CD1c-positive myeloid dendritic cell (primary cell): ENCODE results near the gene R3HDM2.

ENCODE experiments used
- DNase-seq: peaks from one replicate; pipeline ENCODE4 v3.0.0-alpha.2; 2016; ENCODE audit errors: extremely low spot score

R3HDM2 gene

GRCh38 chr12:57229046-57229633, 201.7 kb downstream of the R3HDM2 start:
- DNase-seq, result peak; percentile 57

DNA sequence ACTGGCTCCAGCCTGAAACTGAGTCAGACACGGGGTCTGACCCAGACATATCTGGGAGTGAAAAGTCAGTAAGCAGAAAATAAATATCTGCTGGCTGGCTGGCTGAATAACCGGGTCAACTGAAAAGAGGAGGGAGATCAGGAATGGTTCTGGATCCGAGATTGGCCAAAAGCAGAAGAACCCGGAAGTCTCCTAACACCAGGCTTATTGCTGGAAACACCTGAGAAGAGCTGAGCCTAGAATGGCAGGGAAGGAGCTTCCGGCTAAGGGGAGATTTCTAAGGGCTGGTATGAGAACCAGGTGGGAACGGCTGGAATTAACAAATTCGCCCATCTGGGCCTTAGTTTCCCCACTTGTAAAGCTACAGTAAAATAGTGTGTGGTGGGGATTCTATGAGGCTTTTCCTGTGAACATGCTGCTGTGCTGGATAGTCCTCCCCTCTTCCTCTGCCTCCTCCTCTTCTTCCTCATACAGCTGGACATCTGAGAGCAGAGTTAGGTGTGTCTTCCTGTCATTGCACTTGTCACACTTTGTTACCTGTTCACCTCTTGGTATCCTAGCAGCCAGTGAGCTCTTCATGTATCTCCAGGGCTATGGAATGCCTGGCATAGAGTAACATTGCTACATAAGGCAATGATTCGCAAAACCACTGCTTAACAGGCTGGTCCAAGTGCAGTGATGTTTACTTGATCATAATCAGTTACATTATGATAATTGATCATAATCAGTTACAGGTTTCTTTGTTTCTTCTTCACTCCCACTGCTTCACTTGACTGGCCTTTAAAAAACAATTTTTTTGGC, 203.3 kb downstream of the R3HDM2 start:
- no peak for DNase-seq

GRCh38 chr12:57226588-57227314, 204.1 kb downstream of the R3HDM2 start:
- no peak for DNase-seq

- no peak for DNase-seq
Measured at GRCh38 chr12:57225680-57226210, 205.1 kb downstream of the R3HDM2 start.

GRCh38 chr12:57224973-57225679, 205.7 kb downstream of the R3HDM2 start:
- DNase-seq, result peak; percentile 86

- no peak for DNase-seq
Measured at GRCh38 chr12:57224278-57224972, 206.4 kb downstream of the R3HDM2 start.

GRCh38 chr12:57223191-57224165, 207.4 kb downstream of the R3HDM2 start:
- no peak for DNase-seq

DNA sequence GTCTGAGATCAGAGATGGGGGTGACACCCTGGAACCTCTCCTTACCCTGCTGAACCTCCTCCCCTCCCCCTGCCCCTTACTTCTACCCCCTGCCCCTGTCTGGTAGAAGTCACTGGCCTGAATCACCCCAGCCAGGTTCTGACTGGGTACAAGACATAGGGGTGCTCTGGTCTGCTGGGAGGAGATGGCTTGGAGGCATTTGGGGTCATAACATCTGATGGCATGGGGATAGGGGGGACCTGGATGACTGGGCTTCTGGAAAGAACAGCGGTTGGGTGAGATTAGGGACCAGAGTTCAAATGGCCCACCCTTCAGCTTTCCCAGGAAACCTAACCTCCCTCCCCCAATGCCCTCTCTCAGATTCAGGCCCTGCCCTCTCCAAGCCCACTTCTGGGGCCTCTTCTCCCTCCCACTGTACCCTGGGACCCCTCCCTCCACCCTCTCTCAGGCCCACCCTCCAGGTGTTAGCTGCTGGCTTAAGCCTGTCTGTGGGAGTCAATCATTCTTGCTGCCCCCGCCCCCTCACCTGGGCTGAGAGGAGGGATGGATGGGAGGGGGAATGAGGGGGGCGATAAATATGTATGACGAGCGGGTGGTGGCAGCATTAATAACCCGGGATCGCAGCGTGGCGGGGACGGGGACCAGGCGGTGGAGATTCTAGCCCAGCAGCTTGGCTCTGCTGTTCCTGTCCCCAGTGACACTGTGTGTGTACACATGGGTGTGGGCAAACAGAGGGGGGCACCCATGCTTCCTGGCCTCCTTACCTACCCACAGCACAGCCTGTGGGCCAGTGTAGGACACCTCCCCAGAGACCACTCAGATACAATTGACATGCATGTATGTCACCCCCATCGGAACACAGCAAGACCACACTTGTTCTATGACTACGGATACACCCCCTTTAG, 208.3 kb downstream of the R3HDM2 start:
- DNase-seq, result no peak

- no peak for DNase-seq
Measured at GRCh38 chr12:57221169-57221917, 209.5 kb downstream of the R3HDM2 start.

DNA sequence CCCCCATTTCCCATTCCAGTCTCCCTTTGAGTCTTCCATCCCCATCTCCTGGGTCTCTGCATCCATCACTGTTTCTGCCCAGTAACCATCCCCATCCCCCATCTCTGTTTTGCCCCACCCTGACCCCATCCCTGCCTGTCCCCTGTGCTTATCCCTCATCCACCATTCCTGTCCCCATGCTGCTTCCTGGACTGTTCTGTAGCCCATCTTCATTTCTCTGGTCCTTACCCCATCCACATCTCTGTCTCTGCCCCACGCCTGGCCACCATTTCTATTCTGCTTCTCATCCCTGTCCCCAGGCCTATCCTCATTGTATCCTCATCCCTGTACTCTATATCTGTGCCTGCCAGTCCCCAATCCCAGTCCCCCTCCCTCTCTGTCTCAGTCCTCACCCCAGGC, 210.1 kb downstream of the R3HDM2 start:
- no peak for DNase-seq

DNA sequence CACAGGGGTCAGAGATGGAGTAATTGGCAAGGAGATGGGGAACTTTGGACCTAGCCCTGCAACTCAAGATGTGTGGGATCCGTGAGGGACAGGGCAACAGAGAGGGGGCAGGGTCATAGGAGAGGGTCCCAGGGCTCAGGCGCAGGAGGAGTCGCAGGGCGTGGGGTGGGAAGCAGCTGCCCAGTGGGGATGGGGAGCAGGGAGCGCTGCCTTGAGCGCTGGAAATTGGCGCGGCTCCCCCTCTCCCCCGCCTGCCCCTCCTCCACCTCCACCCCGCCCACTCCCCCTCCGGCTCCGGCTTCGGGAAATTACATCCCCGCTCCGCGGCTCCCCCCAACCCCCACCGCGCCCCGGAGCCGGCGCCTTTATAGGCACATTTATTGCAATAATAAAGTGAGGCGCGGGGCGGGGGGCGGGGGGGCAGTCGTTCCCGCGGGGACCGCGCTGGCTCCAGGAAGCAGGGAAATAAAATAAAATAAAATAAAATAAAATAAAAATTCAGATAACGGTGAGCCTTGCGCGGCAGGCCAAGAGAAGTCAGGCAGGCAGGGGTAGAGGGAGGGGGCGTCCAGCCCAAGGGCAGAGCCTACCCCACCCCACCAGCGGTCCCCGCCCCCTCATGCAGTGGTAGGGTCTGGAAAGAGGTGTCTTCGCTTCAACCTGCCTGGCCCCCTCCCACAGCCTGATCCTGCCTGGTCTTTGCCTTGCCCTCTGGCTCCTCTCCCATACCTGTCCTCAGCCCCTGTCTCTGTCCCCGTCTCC, 210.7 kb downstream of the R3HDM2 start:
- no peak for DNase-seq

DNA sequence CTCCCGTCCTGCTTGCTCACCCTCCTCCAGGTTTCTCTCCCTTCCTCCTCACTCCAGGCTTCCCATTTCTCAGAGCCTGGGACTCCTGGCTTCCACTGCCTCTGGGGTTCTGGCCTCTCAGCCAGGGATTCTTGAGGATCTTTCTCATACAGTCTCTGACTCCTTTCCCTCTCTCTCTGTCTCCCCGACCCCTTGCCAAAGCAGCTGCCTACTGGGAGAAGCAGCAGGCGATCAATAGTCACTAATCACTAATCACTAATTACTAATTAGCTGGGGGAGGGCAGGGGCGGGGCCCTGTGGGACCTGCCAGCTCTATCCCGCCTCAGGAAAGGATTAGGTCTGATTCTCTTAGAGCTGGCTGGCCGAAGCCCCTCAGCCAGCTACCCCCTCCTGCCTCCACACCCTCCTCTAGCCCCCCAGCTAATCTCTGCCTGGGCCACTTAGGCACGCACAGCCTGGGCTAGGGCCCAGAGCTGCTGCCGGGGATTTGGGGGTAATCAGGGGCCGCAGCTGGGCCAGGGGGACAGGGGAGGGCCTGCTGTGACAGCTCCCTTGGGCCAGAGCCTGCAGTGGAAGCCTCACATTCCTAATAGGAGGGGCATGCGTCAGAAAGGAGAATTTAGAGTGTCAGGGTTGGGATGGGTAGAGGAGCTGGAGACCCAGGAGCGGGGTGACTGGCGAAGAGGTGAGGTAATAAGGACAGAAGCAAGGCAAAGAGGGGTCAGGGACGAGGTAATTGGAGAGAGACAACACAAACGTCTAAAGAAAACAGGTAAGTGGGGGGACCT, 211.4 kb downstream of the R3HDM2 start:
- no peak for DNase-seq

- no peak for DNase-seq
Measured at GRCh38 chr12:57218030-57218853, 212.6 kb downstream of the R3HDM2 start.

DNA sequence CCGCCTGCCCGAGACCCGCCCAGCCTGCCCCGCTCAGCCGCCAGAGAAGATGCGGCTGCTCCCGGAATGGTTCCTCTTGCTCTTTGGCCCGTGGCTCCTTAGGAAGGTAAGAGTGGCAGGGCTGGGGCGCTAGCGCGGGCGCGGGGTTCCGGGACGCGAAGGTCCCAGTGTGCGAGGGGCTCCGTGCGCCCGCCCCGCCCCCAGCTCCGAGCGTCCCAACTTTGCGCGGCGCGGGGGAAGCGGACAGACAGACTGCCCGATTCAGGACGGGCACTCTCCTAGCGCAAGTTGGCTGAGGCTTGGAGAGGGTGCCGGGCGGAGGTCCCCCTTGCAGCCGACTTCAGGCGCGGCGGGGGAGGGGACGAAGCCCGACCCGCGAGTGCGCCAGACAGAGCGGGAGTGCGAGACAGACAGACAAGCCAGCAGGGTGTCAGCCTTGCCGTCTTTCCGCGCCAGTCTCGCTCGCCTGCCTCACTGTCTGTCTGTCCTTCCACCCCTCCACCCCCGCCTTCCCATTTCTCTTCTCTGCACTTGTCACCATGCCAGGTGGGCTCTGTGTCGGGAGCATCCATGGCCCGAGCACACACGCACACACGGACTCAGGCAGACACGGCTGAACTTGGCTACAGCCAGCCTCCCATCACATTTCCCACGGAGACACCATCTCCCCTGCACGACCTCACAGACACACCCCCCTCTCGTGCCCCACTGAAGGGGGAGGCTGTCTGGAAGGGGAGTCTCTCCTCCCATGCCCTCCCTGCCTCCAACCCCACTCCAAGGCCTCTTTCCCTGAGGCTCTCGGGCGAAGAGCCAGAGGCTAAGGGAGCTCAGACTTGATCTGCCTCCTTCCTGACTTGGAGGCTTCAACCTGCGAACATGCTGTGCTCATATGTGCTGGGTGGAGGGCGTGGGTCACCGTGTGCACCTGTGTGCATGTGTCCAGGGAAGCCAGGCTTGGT, 213.6 kb downstream of the R3HDM2 start:
- peak; percentile 40 for DNase-seq
